Liver (tissue), 9 donors: Measurements from ENCODE around the gene PLCB1. TPM values are rescaled to one million over a fixed set of nuclear protein-coding genes. Genes with fewer than 3 reads are reported as not detected.

ENCODE experiments used
- DNase-seq: peaks from one replicate; pipeline ENCODE4 v3.0.0-alpha.2; 2017; ENCODE audit warnings: low spot score
- H3K27ac ChIP-seq, 2 donors: one replicate each; pipeline ENCODE4 v1.7.0; 2013; ENCODE audit warnings: inconsistent platforms in 2 of 2, low read length in 2 of 2, control low read depth in 1 of 2, low read depth in 1 of 2, mild to moderate bottlenecking in 1 of 2
- H3K27me3 ChIP-seq, 4 donors: one replicate each; pipeline versions ENCODE4 v1.6.1 to v1.7.0; 2013; ENCODE audit warnings: low read length in 3 of 4, inconsistent platforms in 1 of 4, mild to moderate bottlenecking in 1 of 4, moderate library complexity in 1 of 4; ENCODE audit not compliant: control insufficient read depth in 4 of 4, insufficient read depth in 4 of 4
- H3K36me3 ChIP-seq, 4 donors: one replicate each; pipeline versions ENCODE4 v1.6.1 to v1.7.0; 2013; ENCODE audit warnings: low read length in 3 of 4, mild to moderate bottlenecking in 3 of 4, low read depth in 1 of 4, moderate library complexity in 1 of 4; ENCODE audit not compliant: control insufficient read depth in 4 of 4, insufficient read depth in 3 of 4
- H3K4me1 ChIP-seq, 4 donors: one replicate each; pipeline versions ENCODE4 v1.6.1 to v1.7.0; 2013; ENCODE audit warnings: low read length in 3 of 4, mild to moderate bottlenecking in 3 of 4, moderate library complexity in 1 of 4; ENCODE audit not compliant: control insufficient read depth in 4 of 4, insufficient read depth in 4 of 4
- H3K4me3 ChIP-seq, 3 donors: one replicate each; pipeline versions ENCODE4 v1.6.1 to v1.7.0; 2013; ENCODE audit warnings: low read length in 3 of 3, control low read depth in 1 of 3, low read depth in 1 of 3, mild to moderate bottlenecking in 1 of 3
- H3K9ac ChIP-seq, 2 donors: one replicate each; pipeline ENCODE4 v1.7.0; 2013; ENCODE audit warnings: low read length in 2 of 2, mild to moderate bottlenecking in 2 of 2, moderate library complexity in 2 of 2, control low read depth in 1 of 2, low read depth in 1 of 2
- H3K9me3 ChIP-seq, 4 donors: one replicate each; pipeline versions ENCODE4 v1.6.1 to v1.7.0; 2013; ENCODE audit warnings: low read length in 3 of 4; ENCODE audit not compliant: control insufficient read depth in 4 of 4
- ATF3 ChIP-seq: IDR thresholded peaks from 2 replicates; pipeline ENCODE4 v1.6.1; 2016; ENCODE audit warnings: antibody characterized with exemption
- CTCF ChIP-seq: fragments of 150-350 bp; IDR thresholded peaks from 2 replicates; pipeline ENCODE4 v1.5.1; 2017; ENCODE audit warnings: improper control_type of control experiment, low read depth, low read length; ENCODE audit not compliant: missing input control
- EGR1 ChIP-seq, 2 donors: IDR thresholded peaks; 2 replicates each; pipeline ENCODE4 v1.6.1; 2016 to 2018; ENCODE audit warnings: antibody characterized with exemption in 2 of 2, low read depth in 2 of 2
- FOXA1 ChIP-seq: IDR thresholded peaks from 2 replicates; pipeline ENCODE4 v1.6.1; 2016; ENCODE audit warnings: antibody characterized with exemption
- FOXA2 ChIP-seq: IDR thresholded peaks from 2 replicates; pipeline ENCODE4 v1.6.1; 2016; ENCODE audit warnings: antibody characterized with exemption
- GABPA ChIP-seq, 2 donors: IDR thresholded peaks in 1 of 2; conservative IDR thresholded peaks in 1 of 2; 2 replicates each; pipeline ENCODE4 v1.6.1; 2016; ENCODE audit warnings: antibody characterized with exemption in 2 of 2, mild to moderate bottlenecking in 1 of 2, moderate library complexity in 1 of 2
- HNF4A ChIP-seq, 2 donors: conservative IDR thresholded peaks; 2 replicates each; pipeline ENCODE4 v1.6.1; 2016; ENCODE audit warnings: antibody characterized with exemption in 2 of 2, mild to moderate bottlenecking in 2 of 2
- HNF4G ChIP-seq: IDR thresholded peaks from 2 replicates; pipeline ENCODE4 v1.6.1; 2016; ENCODE audit warnings: antibody characterized with exemption
- JUND ChIP-seq, 2 donors: IDR thresholded peaks; 2 replicates each; pipeline ENCODE4 v1.6.1; 2016; ENCODE audit warnings: antibody characterized with exemption in 2 of 2
- MAX ChIP-seq: IDR thresholded peaks from 2 replicates; pipeline ENCODE4 v1.6.1; 2016; ENCODE audit warnings: antibody characterized with exemption
- NR2F2 ChIP-seq: IDR thresholded peaks from 2 replicates; pipeline ENCODE4 v1.6.1; 2016; ENCODE audit warnings: antibody characterized with exemption
- RAD21 ChIP-seq, 2 donors: IDR thresholded peaks; 2 replicates each; pipeline ENCODE4 v1.6.1; 2016; ENCODE audit warnings: antibody characterized with exemption in 2 of 2, mild to moderate bottlenecking in 2 of 2
- REST ChIP-seq: IDR thresholded peaks from 2 replicates; pipeline ENCODE4 v1.6.1; 2016; ENCODE audit warnings: antibody characterized with exemption, mild to moderate bottlenecking
- RXRA ChIP-seq, 2 donors: IDR thresholded peaks; 2 replicates each; pipeline ENCODE4 v1.6.1; 2017 to 2018; ENCODE audit warnings: antibody characterized with exemption in 2 of 2, mild to moderate bottlenecking in 1 of 2
- SP1 ChIP-seq: IDR thresholded peaks from 2 replicates; pipeline ENCODE4 v1.6.1; 2018; ENCODE audit warnings: antibody characterized with exemption, mild to moderate bottlenecking
- TAF1 ChIP-seq: conservative IDR thresholded peaks from 2 replicates; pipeline ENCODE4 v1.6.1; 2016; ENCODE audit warnings: antibody characterized with exemption, mild to moderate bottlenecking
- YY1 ChIP-seq: IDR thresholded peaks from 2 replicates; pipeline ENCODE4 v1.6.1; 2016; ENCODE audit warnings: antibody characterized with exemption, mild to moderate bottlenecking
- ZBTB33 ChIP-seq: IDR thresholded peaks from 2 replicates; pipeline ENCODE4 v1.6.1; 2016; ENCODE audit warnings: antibody characterized with exemption
- WGBS: extraction: QIAGEN DNeasy Blood & Tissue Kit; methylation state at CpG from one replicate; pipeline ENCODE4 v1.1.7; 2013; 5-methylcytosine and 5-hydroxymethylcytosine counted together
- polyA plus RNA-seq, 2 donors: library from polyadenylated mRNA; stranded (reverse) in 1 of 2; unstranded in 1 of 2; fragments of 200-250 nt in 1 of 2; fragments of >200 nt in 1 of 2; fragmentation: Nextera tagmentation in 1 of 2; extraction: Ambion mirVana in 1 of 2; gene quantifications; one replicate each; pipeline versions ENCODE4 v1.2.1 to v1.2.3, GENCODE V29; 2013 to 2015
- total RNA-seq, 2 donors: library from RNA; depleted of rRNA; stranded (reverse); fragments of >200 nt; gene quantifications; one replicate each; pipeline ENCODE4 v1.2.3, GENCODE V29; 2014
- donor health status: healthy.
- donor health status: healthy.
- donor health status: healthy.
- donor health status: healthy.
- donor health status: healthy.

Gene PLCB1
- total and polyA plus RNA-seq, 4 donors, result 3.7 to 13.5 (median 5.9) TPM

- TF ChIP-seq NR2F2 (no peak), RXRA (IDR thresholded peaks at IDR 0.05) (no peak)
Observed at GRCh38 chr20:8272766-8273165, 140.7 kb downstream of the PLCB1 start (continued).

- DNase-seq, result no peak
- TF ChIP-seq RAD21 (IDR thresholded peaks at IDR 0.05) (no peak), REST (no peak), FOXA1 (no peak), JUND (IDR thresholded peaks at IDR 0.05) (no peak), ATF3 (no peak), CTCF (no peak), FOXA2 (no peak), HNF4A (conservative IDR thresholded peaks at IDR 0.05) (no peak), MAX (no peak), ZBTB33 (no peak), EGR1 (IDR thresholded peaks at IDR 0.05; ENCODE audit: low read depth in 2 of 2) (no peak), HNF4G (no peak)
Observed at GRCh38 chr20:8284902-8285301, 152.8 kb downstream of the PLCB1 start.

GRCh38 chr20:8287340-8287739 lies 155.3 kb downstream of the PLCB1 start:
- H3K4me1 ChIP-seq, result no peaks in the 10 kb centered on the region
- no peak overlapping the region for H3K27ac ChIP-seq
- H3K36me3 ChIP-seq, result no peaks in the 10 kb centered on the region
- H3K27me3 ChIP-seq, result no peaks in the 10 kb centered on the region
- 94% methylated on average over 5 of the region's 5 CpGs for WGBS
- DNase-seq, result no peak
- no peaks in the 10 kb centered on the region for H3K9me3 ChIP-seq
- no peak overlapping the region for H3K4me3 ChIP-seq
- H3K9ac ChIP-seq, result no peak overlapping the region
- no peak for TF ChIP-seq FOXA2
- TF ChIP-seq ATF3, result no peak
- TF ChIP-seq HNF4G, result no peak
- no peak for TF ChIP-seq EGR1 (IDR thresholded peaks at IDR 0.05; ENCODE audit: low read depth in 2 of 2)
- no peak for TF ChIP-seq GABPA (IDR thresholded peaks at IDR 0.05 in 1 of 2, conservative IDR thresholded peaks at IDR 0.05 in 1 of 2)
- no peak for TF ChIP-seq CTCF
- no peak for TF ChIP-seq HNF4A (conservative IDR thresholded peaks at IDR 0.05)
- no peak for TF ChIP-seq NR2F2
- no peak for TF ChIP-seq YY1
- TF ChIP-seq TAF1, result no peak
- no peak for TF ChIP-seq SP1
- TF ChIP-seq RAD21 (IDR thresholded peaks at IDR 0.05), result no peak
- TF ChIP-seq RXRA (IDR thresholded peaks at IDR 0.05), result no peak

More at GRCh38 chr20:8284902-8285301, 152.8 kb downstream of the PLCB1 start:
- Histone ChIP-seq H3K9ac (no peak overlapping the region), H3K36me3 (no peaks in the 10 kb centered on the region), H3K9me3 (no peaks in the 10 kb centered on the region), H3K4me3 (no peak overlapping the region), H3K27ac (no peak overlapping the region), H3K4me1 (no peaks in the 10 kb centered on the region), H3K27me3 (no peaks in the 10 kb centered on the region)
- 63% methylated on average over 2 of the region's 2 CpGs for WGBS
